HG02798 (cell line): ENCODE results near the gene SLC6A19.

Experiments
- ATAC-seq: cut with Tn5 transposase; IDR thresholded peaks from one replicate; pipeline ENCODE4 v1.9.1; 2021; ENCODE audit warnings: mild to moderate bottlenecking; ENCODE audit not compliant: unreplicated experiment, poor library complexity

SLC6A19 gene

DNA sequence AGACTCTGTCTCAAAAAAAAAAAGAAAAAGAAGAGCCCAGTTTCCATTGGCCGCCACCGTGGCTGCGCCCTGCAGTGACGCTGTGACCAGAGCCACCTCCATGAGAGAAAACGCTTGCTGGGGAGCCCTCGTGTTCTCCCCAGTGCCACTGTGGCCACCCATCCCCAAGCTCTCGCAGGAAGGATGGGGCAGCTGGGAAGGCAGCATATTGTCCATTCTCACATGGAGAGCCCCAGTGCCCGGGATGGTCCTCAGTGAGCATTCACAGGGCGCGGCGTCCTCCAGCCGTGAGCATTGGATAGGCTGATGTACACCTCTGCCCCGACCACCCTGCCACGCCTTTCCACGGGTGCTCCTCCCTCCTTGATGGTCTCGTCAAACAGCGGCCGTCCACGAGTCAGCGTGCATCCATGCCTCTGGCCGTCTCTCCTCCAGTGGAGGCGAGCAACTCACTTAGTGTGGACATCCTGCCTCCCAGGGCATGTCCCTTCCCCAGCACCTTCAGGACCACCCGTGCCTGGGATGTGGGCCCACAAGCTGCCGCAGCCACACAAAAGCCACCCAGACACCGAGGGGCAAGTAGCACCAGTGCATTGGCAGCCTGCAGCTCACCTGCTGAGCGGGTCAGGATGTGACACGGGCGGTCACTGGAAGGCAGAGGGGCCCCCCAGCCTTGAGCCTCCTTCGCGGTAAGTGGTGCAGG, 23.4 kb upstream of the SLC6A19 start:
- no peak for ATAC-seq

DNA sequence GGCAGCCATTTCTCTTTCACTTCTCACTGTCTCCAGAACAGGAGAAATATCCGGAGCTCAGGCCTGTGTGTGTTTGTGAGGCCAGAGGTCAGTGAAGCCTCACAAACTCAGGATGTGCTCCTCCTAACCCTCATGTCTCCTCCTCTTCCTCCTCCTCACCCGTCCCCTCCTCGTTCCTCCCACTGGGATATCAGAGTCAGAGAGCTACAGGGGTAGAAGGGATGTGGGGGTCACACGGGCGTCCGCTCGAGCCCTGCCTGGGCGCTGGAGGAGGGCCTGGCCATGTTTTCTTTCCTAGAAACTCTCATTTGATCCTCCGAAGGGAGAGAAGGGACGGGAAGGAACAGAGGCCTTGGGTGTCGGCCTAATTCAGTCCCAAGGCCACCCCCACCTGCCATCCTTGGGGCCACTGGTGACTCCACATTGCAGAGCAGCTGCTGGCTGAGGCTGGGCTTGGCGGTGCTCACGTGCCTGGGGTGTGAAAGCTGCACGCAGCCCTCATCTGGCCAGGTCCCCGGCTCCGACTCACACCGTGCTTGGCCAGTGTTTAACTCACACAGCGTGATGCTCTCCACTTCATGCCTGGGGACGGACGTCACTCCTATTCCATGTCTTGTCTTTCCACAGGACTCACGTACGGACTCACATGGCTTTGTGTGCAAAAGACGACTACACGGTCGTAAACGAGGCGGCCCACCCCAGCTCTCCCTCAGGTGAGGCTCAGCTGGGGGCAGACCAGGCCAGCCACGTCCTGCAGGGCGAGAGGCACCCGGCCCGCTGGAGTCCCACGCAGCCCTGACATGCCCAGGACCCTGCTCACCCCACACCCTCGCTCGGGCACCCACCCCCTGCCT, 22.6 kb upstream of the SLC6A19 start:
- ATAC-seq: no peak

DNA sequence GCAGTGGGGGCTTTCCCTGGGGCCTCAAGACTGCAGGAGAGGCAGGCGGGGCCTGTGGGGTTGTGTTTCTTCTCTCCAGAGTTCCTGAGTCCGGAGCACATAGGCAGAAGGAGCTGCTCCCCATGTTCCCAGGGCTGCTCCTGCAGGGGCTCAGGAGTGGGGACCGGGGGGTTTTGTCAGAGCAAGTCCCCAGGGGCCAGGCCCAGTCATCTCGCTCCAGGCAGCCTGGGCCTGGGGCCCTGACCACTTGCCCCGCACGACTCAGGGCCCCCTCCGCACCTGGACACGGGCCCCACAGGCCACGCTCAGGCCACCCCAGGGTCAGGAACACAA, 22.0 kb upstream of the SLC6A19 start:
- ATAC-seq: no peak

DNA sequence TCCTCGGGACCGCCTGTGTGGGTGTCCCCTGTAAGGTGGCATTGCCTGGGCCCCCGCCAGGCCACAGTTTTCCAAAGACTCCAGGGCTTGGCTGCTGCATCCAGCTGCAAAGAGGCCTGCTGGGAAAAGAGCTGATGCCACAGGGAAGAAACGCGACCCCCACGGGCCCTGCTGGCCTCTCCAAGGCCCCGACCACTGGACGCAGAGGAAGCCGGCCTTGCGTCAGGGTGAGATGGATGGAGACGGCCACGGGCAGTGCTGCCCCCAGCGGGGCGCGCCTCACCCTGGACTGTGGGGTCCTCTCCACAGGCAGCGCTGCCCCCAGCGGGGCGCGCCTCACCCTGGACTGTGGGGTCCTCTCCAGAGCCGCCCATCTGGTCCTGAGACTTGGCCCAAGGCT, 21.3 kb upstream of the SLC6A19 start:
- no peak for ATAC-seq

DNA sequence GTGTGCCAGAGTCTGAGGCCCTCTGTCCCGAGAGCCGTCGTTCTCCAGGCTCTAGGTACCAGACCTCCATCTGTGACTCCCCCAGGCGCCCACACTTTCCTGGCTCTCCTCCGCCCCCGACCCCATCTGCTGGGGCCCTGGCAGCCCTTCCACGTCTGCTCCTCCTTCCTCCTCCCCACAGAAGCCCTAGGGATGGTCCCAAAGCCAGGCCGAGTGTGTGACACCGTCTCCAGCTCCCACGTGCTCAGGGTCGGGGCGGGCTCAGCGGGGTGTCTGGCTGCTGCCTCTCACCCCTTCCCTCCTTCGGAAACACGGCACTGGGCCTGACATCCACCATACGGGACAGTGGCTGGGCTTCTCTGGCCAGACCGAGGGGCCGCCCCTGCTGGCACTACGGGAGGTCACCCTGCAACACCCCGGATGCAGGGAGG, 20.5 kb upstream of the SLC6A19 start:
- ATAC-seq: no peak

DNA sequence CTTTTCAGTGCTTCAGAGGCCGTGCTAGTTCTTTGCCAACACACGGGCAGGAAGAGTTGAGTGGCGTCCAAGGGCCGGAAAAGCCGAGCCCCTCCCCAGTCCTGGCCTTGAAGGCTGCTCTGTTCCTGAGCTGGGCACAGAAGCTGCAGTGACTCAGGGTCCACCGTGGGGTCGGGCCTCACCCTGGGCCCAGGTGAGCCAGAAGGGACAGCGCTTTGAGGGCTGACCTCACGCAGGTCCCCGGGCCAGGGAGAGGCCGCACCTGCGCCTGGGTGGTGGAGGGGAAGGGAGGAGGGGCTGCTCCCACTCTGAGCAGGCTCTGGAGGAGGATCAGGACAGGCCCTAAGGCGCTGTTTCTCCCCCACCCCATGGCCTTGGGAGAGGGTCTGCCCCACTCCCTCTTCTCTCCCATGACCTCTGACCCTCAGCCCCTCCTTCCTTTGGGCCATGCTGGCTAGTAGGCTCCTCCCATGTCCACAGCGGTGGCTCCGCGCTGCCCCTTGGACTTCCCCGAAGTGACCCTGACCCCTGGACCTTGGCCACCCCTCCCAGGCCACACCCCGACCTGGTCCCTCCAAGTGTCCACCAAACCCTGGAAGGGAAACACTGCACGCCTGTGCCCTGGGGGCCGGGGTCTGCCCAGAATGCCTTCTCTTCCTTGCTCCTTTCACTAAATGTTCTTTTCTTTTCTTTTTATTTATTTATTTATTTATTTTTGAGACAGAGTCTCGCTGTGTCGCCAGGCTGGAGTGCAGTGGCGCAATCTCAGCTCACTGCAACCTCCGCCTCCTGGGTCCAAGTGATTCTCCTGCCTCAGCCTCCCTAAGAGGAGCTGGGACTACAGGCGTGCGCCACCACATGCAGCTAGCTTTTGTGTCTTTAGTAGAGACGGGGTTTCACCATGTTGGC, 19.7 kb upstream of the SLC6A19 start:
- ATAC-seq: no peak

- ATAC-seq: no peak
Measured at GRCh38 chr5:1182360-1182632, 19.1 kb upstream of the SLC6A19 start.

DNA sequence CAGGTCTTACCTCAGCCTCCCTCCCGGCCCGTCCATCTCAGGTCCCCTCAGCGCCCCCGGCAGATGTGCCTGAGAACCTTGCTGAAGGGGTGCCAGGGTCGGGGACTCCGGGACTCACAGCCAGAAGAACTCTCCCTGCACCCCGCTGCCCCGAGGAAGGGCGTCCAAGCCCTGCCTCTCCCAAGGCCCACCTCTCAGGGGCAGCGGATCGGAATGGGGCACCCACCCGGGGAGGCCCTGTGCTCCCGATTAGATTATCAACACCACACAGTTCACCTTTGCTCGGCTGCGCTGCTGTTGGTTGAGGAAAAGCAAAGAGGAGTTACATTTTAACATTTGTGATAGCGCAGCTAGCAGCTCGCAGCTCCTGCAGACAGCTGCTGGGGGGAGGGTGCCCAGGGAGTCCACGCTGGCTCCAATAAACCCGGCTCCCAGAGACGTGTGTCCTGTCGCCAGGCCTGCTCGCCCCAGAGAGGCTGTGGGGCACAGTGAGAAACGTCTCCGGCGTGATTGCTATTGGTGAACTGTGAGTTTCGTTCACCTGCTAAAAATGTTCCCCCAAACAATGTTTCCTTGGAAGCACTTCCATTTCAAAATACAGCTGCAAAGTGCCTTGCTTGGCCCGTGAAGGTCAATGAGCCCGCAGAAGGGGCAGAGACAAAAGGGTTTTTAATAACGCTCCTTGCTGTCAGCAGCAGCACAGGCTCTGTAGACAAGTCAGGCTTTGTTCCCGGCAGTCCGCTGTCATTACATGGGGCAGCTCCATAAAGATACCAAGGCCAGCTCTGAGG, 18.6 kb upstream of the SLC6A19 start:
- ATAC-seq: no peak

DNA sequence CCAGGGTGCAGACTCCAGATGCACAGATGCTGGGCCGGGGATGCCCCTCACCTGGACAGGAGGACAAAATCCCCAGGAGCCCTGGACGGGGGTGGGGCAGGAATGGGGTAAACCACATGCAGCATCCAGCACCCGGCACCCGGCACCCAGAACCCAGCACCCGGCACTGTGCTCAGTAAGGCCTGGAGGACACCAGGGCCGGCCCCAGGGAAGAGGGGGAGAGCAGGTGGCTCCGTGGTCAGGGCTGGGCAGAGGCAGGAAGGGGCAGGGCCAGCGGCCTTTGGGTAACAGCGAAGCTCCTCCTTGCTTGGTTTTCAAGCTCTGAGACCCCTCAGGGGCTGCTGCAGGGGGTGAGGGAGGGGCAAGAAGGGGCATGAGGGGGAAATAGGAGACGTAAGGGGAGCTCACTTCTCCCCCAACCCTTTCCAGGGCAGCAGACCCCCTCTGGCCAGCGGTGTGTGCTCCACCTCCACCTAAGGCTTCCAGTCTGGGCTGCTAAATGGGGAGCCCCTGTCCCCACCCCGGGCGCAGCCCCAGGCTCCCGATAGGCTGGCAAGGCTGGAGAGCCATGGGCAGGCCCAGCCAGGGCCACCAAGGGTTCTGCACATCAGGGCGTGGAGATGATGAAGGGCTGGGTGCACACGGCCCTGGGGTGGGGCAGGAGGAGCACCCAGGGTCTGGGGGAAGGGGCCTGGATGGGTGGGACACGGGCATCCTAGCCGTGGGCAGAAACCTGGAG, 17.8 kb upstream of the SLC6A19 start:
- no peak for ATAC-seq

GRCh38 chr5:1184163-1184470, 17.3 kb upstream of the SLC6A19 start:
- ATAC-seq: no peak

DNA sequence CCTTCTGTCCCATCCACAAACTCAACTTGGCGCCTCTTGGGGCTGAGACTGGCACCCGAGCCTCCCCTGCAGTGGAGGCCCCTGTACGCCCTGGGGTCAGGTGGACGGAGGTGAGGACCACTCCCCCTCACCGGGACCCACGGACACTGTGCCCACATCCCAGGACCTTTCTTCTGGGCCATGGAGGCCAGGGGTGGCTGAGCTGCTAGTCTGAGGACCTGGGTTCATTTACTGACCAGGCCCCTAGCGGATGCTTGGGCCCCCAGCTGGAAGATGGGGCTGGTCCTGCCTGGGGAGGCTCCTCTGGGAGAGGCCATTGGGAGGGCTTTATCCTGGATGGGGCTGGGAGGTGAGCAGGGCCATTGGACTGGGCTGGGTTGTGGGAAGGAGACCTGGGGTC, 16.9 kb upstream of the SLC6A19 start:
- no peak for ATAC-seq

- no peak for ATAC-seq
Measured at GRCh38 chr5:1185038-1185627, 16.3 kb upstream of the SLC6A19 start.

DNA sequence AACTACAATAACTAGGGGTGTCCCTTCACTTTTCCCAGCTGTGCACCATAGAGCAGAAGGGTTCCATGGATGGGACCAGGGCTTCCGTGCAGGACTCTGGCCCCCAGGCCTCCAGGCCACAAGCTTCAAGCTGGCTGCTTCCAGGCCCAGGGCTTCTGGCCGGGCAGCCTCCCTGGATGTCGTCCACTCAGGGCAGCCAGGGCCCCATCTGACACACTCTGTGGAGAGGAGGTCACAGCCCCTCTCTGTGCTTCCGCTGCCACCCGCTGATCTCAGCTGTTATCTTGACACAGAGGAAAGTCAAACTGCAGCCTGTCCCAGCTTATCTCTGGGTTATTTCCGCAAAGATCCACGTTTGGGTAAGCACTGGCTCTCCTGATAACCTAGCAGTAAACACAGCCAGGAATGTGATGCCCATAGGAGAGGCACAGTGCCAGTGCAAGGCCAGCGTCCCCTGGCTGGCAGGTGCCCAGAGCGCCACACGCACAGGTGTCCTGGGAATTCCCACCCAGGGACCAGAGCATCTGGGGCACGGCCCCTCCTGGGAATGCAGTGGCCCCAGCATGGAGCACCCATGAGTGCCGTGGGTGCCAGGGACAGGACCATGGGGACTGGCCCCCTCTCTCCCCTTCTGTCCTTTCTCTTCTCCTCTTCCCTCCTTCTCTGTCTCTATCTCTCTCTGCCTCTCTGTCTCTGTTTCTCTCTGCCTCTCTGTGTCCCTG, 15.6 kb upstream of the SLC6A19 start:
- no peak for ATAC-seq

GRCh38 chr5:1186351-1187233, 14.8 kb upstream of the SLC6A19 start:
- ATAC-seq: no peak

DNA sequence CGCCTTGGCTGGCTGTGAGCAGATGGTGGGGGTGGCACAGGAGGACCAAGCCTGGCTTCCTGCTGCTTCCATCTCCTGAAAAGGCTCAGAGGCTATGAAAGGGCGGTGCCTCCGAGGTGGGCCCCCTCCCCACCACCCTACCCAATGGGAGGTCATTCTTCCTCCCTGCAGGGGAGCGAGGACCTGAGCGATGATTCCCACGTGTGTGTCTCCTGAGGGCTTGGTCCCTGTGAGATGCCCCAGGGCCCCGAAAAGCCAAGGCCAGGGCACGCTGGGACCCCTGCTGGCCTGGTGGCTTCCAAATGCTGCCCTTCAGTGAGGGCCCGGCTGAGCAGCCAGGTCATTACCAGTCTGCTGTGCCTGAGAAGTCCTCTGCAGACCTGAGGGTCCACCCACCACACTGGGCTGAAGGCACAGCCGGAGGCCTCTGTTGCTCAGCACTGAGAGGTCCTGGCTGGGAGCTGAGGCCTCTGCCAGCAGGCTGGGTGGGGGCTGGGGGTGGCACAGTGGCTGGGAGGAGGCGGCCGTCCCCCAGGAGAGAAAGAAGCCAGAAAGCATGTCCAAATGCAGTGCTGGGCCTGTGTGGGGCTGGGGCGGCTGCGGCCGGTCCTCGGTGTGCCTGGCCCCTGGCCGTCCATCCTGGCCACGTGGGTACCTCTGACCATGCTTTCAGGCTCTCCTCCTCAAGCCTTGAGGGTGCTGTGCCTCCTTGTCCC, 14.0 kb upstream of the SLC6A19 start:
- no peak for ATAC-seq

DNA sequence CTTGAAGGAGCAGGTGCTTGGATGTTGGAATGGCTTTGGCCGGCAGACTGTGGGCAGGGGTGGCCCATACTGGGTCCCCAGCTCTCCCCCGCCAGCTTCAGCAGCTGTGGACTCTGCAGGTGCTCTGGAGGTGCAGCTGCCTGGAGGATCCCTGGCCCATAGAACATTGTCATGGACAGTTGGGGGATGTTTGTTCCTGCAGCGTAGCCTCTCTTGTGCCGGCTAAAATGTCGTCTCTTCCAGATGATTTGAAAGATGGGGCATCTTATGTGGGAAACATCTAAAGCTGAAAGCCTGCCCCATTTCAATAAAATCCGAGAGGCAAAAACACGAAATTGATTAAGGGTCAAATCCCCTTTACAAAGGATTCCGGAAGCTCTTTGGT, 13.5 kb upstream of the SLC6A19 start:
- ATAC-seq: no peak

DNA sequence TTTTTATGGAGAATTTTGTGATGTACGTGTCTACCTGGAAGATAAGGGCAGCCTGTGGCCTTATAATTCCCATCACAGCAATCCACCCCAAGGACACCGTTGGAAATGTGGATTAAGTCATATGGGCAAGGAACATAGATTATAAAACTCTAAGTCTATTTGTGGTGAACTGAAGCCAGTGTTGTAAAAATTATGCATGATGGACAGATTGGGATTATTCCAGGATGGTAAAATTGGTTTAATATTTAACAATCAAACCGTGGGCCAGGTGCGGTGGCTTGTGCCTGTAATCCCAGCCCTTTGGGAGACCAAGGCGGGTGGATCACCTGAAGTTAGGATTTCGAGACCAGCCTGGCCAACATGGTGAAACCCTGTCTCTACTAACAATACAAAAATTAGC, 12.9 kb upstream of the SLC6A19 start:
- ATAC-seq: no peak
